ENCODE data around the gene GTF3A.
A peak's percentile ranks its signal among the peaks of the same experiment; 100 is the strongest.

GTF3A gene

DNA sequence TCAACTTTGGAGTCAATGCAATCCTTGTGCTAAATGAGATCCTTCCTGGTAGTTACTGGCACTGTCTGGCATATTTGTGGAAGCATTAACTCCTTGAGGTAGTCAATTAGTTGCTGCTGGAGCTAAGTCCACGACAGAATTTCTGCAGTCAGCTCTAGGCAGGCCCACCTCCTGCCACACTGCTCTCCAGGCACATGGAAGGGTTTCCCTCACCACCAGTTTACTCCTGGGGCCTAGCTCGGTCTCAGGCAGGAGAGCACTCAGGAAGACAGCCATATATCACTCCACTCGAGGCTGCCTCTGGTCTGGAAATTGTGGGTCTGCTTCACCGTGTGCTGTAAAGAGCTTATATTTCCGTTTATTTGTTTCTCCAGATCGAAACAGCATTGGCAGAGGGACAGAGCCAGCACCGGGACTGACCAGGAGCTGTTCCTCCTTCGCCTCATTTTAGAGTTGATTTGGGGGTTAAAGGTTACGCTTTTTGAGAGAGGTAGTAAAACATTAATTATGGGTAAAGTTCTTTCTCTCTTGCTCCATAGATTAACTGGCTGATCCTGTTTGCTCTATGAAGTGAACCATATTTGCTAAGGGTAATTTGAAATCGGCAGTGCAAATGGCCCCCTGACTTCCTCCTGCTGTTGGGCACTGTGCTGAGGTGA is 20.6 kb upstream of the GTF3A start:
- Histone ChIP-seq H3K4me3 (ENCODE audit: low read depth, low read length) (no peak overlapping the region), H3K27me3 (ENCODE audit: control insufficient read depth, insufficient read depth, low read length) (no peaks in the 10 kb centered on the region), H2AFZ (no peak overlapping the region), H3K9me3 (ENCODE audit: control insufficient read depth, low read length) (no peaks in the 10 kb centered on the region), H3K4me1 (no peaks in the 10 kb centered on the region), H3K4me2 (ENCODE audit: low read length) (no peak overlapping the region), H3K79me2 (no peaks in the 10 kb centered on the region), H3K9ac (no peak overlapping the region), H3K27ac (no peak overlapping the region), H3K36me3 (ENCODE audit: control insufficient read depth, insufficient read depth, low read length) (no peaks in the 10 kb centered on the region)
- TF ChIP-seq, protein P1, sequence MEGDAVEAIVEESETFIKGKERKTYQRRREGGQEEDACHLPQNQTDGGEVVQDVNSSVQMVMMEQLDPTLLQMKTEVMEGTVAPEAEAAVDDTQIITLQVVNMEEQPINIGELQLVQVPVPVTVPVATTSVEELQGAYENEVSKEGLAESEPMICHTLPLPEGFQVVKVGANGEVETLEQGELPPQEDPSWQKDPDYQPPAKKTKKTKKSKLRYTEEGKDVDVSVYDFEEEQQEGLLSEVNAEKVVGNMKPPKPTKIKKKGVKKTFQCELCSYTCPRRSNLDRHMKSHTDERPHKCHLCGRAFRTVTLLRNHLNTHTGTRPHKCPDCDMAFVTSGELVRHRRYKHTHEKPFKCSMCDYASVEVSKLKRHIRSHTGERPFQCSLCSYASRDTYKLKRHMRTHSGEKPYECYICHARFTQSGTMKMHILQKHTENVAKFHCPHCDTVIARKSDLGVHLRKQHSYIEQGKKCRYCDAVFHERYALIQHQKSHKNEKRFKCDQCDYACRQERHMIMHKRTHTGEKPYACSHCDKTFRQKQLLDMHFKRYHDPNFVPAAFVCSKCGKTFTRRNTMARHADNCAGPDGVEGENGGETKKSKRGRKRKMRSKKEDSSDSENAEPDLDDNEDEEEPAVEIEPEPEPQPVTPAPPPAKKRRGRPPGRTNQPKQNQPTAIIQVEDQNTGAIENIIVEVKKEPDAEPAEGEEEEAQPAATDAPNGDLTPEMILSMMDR (IDR thresholded peaks at IDR 0.05), result no peak

- no peak overlapping the region for H3K27ac ChIP-seq
- no peak overlapping the region for H3K4me3 ChIP-seq (ENCODE audit: low read depth, low read length)
Observed at GRCh38 chr13:27404680-27405079, 19.7 kb upstream of the GTF3A start.

GRCh38 chr13:27405546-27406134 is 18.8 kb upstream of the GTF3A start:
- TF ChIP-seq, protein P1 (IDR thresholded peaks at IDR 0.05), result no peak
- H3K27me3 ChIP-seq (ENCODE audit: control insufficient read depth, insufficient read depth, low read length), result no peaks in the 10 kb centered on the region
- H3K4me3 ChIP-seq (ENCODE audit: low read depth, low read length), result no peak overlapping the region
- no peaks in the 10 kb centered on the region for H3K4me1 ChIP-seq
- H3K36me3 ChIP-seq (ENCODE audit: control insufficient read depth, insufficient read depth, low read length), result no peaks in the 10 kb centered on the region
- no peak overlapping the region for H2AFZ ChIP-seq
- H3K27ac ChIP-seq, result no peak overlapping the region
- no peak overlapping the region for H3K9ac ChIP-seq
- no peak overlapping the region for H3K4me2 ChIP-seq (ENCODE audit: low read length)
- H3K9me3 ChIP-seq (ENCODE audit: control insufficient read depth, low read length), result no peaks in the 10 kb centered on the region
- no peaks in the 10 kb centered on the region for H3K79me2 ChIP-seq

More at GRCh38 chr13:27404680-27405079, 19.7 kb upstream of the GTF3A start:
- Histone ChIP-seq H3K36me3 (ENCODE audit: control insufficient read depth, insufficient read depth, low read length) (no peaks in the 10 kb centered on the region), H3K4me2 (ENCODE audit: low read length) (no peak overlapping the region), H3K9ac (no peak overlapping the region), H3K9me3 (ENCODE audit: control insufficient read depth, low read length) (no peaks in the 10 kb centered on the region), H3K79me2 (no peaks in the 10 kb centered on the region), H2AFZ (no peak overlapping the region), H3K27me3 (ENCODE audit: control insufficient read depth, insufficient read depth, low read length) (no peaks in the 10 kb centered on the region), H3K4me1 (no peaks in the 10 kb centered on the region)
- TF ChIP-seq, protein P1 (IDR thresholded peaks at IDR 0.05), result no peak

DNA sequence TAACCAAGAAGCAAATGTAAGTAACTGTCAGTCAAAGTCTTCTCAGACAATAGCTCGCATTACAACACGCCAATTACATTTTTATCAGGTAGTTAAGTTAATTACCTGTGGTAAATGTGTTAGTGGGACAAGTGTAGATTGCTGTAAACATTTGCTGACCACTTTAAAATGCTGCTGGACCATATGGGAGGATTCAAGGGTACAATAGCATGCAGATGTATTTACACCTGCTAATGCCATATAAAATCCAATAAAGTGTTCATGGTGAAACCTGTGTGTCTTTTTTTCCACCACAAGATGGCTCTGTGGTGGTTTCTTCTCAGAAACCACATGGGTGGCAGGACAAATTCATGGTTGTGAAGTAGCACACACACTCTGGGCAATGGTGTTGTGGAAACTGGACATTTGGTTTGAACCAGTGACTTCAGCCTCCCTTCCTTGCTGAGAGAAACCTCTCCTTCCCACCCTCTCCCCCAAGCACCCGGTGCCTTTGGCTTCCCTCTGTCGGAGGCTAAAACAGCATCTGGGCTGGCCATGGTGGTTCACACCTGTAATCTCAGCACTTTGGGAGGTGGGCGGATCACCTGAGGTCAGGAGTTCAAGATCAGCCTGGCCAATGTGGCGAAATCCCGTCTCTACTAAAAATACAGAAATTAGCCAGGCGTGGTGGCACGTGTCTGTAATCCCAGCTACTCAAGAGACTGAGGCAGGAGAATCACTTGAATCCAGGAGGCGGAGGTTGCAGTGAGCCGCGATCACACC is 18.1 kb upstream of the GTF3A start:
- Histone ChIP-seq H3K79me2 (no peaks in the 10 kb centered on the region), H3K27ac (no peak overlapping the region), H3K36me3 (ENCODE audit: control insufficient read depth, insufficient read depth, low read length) (no peaks in the 10 kb centered on the region), H2AFZ (no peak overlapping the region), H3K4me2 (ENCODE audit: low read length) (no peak overlapping the region), H3K4me3 (ENCODE audit: low read depth, low read length) (no peak overlapping the region), H3K4me1 (no peaks in the 10 kb centered on the region), H3K9me3 (ENCODE audit: control insufficient read depth, low read length) (no peaks in the 10 kb centered on the region), H3K9ac (no peak overlapping the region), H3K27me3 (ENCODE audit: control insufficient read depth, insufficient read depth, low read length) (no peaks in the 10 kb centered on the region)
- TF ChIP-seq, protein P1 (IDR thresholded peaks at IDR 0.05), result peak; percentile 40
